SJCRH30 (cell line): ENCODE results near the gene BNIP3. TPM values are rescaled to one million over a fixed set of nuclear protein-coding genes. Genes with fewer than 3 reads are reported as not detected.
"Not testable (repeated sequence)": the region's sequence is repeated elsewhere in the genome, so short reads cannot be mapped to it uniquely, and the experiment has no call there.

ENCODE experiments used
- DNase-seq, 2 experiments: peaks; one replicate each; pipeline ENCODE4 v3.0.0-alpha.2; 2015 to 2020
- H3K27ac ChIP-seq: fragments of 250-450 bp; sonication (Bioruptor Pico); 2 replicates; pipeline ENCODE4 v1.5.1; 2020; ENCODE audit warnings: mild to moderate bottlenecking, moderate library complexity
- H3K27me3 ChIP-seq: fragments of 250-450 bp; sonication (Bioruptor Pico); 2 replicates; pipeline ENCODE4 v1.5.1; 2020; ENCODE audit warnings: mild to moderate bottlenecking, moderate library complexity
- H3K36me3 ChIP-seq: fragments of 250-450 bp; sonication (Bioruptor Pico); 2 replicates; pipeline ENCODE4 v1.5.1; 2020; ENCODE audit warnings: mild to moderate bottlenecking, moderate library complexity
- H3K4me1 ChIP-seq: fragments of 250-450 bp; sonication (Bioruptor Pico); 2 replicates; pipeline ENCODE4 v1.5.1; 2020; ENCODE audit warnings: mild to moderate bottlenecking, moderate library complexity
- H3K4me3 ChIP-seq: fragments of 250-450 bp; sonication (Bioruptor Pico); 2 replicates; pipeline ENCODE4 v1.5.1; 2020; ENCODE audit warnings: mild to moderate bottlenecking, moderate library complexity
- H3K9me3 ChIP-seq: fragments of 250-450 bp; sonication (Bioruptor Pico); replicated peaks from 2 replicates; pipeline ENCODE4 v1.5.1; 2020; ENCODE audit warnings: mild to moderate bottlenecking, moderate library complexity
- total RNA-seq: library from RNA; depleted of rRNA; stranded (reverse); fragments of >200 nt; shearing (Covaris generic); gene quantifications from 2 replicates; pipeline ENCODE4 v1.2.3, GENCODE V29; 2014; rRNA removed

Gene BNIP3
- total RNA-seq, 1 experiment from 2014 or later, result 45.6 TPM

- Histone ChIP-seq H3K27ac (no peak overlapping the region), H3K4me3 (no peak overlapping the region), H3K9me3 (no peaks in the 10 kb centered on the region), H3K4me1 (no peaks in the 10 kb centered on the region), H3K36me3 (no peaks in the 10 kb centered on the region), H3K27me3 (no peaks in the 10 kb centered on the region)
- DNase-seq, result no peak
These were observed 55.5 kb downstream of the BNIP3 start for GRCh38 chr10:131926253-131926652.

GRCh38 chr10:131925716-131926115 is 56.0 kb downstream of the BNIP3 start:
- H3K4me3 ChIP-seq, result no peak overlapping the region

GRCh38 chr10:131925011-131925649 is 56.6 kb downstream of the BNIP3 start:
- Histone ChIP-seq H3K9me3 (no peaks in the 10 kb centered on the region), H3K36me3 (no peaks in the 10 kb centered on the region), H3K4me1 (no peaks in the 10 kb centered on the region), H3K4me3 (no peak overlapping the region), H3K27me3 (no peaks in the 10 kb centered on the region), H3K27ac (no peak overlapping the region)
- DNase-seq, result no peak

More at GRCh38 chr10:131925716-131926115, 56.0 kb downstream of the BNIP3 start:
- Histone ChIP-seq H3K27ac (no peak overlapping the region), H3K9me3 (no peaks in the 10 kb centered on the region), H3K36me3 (no peaks in the 10 kb centered on the region), H3K27me3 (no peaks in the 10 kb centered on the region), H3K4me1 (no peaks in the 10 kb centered on the region)
- DNase-seq, result no peak

- no peaks in the 10 kb centered on the region for H3K4me1 ChIP-seq
- no peak overlapping the region for H3K4me3 ChIP-seq
- no peaks in the 10 kb centered on the region for H3K36me3 ChIP-seq
These were observed 58.5 kb downstream of the BNIP3 start for GRCh38 chr10:131923038-131923756.

GRCh38 chr10:131921184-131921583 is 60.5 kb downstream of the BNIP3 start:
- Histone ChIP-seq H3K4me1 (no peaks in the 10 kb centered on the region), H3K36me3 (no peaks in the 10 kb centered on the region), H3K4me3 (no peak overlapping the region), H3K9me3 (no peaks in the 10 kb centered on the region), H3K27me3 (no peaks in the 10 kb centered on the region), H3K27ac (no peak overlapping the region)
- no peak for DNase-seq

More at GRCh38 chr10:131923038-131923756, 58.5 kb downstream of the BNIP3 start:
- DNase-seq, result no peak
- Histone ChIP-seq H3K27me3 (no peaks in the 10 kb centered on the region), H3K9me3 (no peaks in the 10 kb centered on the region), H3K27ac (no peak overlapping the region)

GRCh38 chr10:131920693-131921092 is 61.0 kb downstream of the BNIP3 start:
- Histone ChIP-seq H3K27ac (no peak overlapping the region), H3K27me3 (no peaks in the 10 kb centered on the region)
- no peak for DNase-seq

GRCh38 chr10:131920151-131920550 is 61.6 kb downstream of the BNIP3 start:
- Histone ChIP-seq H3K9me3 (no peaks in the 10 kb centered on the region), H3K4me3 (no peak overlapping the region), H3K27me3 (no peaks in the 10 kb centered on the region), H3K4me1 (no peaks in the 10 kb centered on the region), H3K36me3 (no peaks in the 10 kb centered on the region), H3K27ac (no peak overlapping the region)
- no peak for DNase-seq

More at GRCh38 chr10:131920693-131921092, 61.0 kb downstream of the BNIP3 start:
- no peaks in the 10 kb centered on the region for H3K36me3 ChIP-seq
- no peak overlapping the region for H3K4me3 ChIP-seq
- H3K4me1 ChIP-seq, result no peaks in the 10 kb centered on the region
- H3K9me3 ChIP-seq, result no peaks in the 10 kb centered on the region

- not testable (repeated sequence) for H3K4me1 ChIP-seq, H3K4me3 ChIP-seq, H3K9me3 ChIP-seq, H3K27me3 ChIP-seq, H3K36me3 ChIP-seq, H3K27ac ChIP-seq, DNase-seq
These were observed 62.3 kb downstream of the BNIP3 start for GRCh38 chr10:131919461-131919860.

Other genes starting within 250 kb of the BNIP3 start
- gene PPP2R2D, start 80.9 kb downstream of the BNIP3 start, total RNA-seq, result 30.6 and 35.1 TPM in 2 replicates
- not detected in 2 replicates for gene JAKMIP3, start 84.0 kb upstream of the BNIP3 start, total RNA-seq
- gene DPYSL4, start 205.0 kb upstream of the BNIP3 start, total RNA-seq, result not detected in 2 replicates